NCI-H146 treated with DMSO at 0.1 percent for 48 hours (cell line): Measurements from ENCODE around the gene TMEM63B.
"Not testable (repeated sequence)": the region's sequence is repeated elsewhere in the genome, so short reads cannot be mapped to it uniquely, and the experiment has no call there.

Experiments used
- DNase-seq: peaks from one replicate; lab custom pipeline; 2025; ENCODE audit not compliant: unreplicated experiment; lab: John Stamatoyannopoulos, UW

TMEM63B gene

DNA sequence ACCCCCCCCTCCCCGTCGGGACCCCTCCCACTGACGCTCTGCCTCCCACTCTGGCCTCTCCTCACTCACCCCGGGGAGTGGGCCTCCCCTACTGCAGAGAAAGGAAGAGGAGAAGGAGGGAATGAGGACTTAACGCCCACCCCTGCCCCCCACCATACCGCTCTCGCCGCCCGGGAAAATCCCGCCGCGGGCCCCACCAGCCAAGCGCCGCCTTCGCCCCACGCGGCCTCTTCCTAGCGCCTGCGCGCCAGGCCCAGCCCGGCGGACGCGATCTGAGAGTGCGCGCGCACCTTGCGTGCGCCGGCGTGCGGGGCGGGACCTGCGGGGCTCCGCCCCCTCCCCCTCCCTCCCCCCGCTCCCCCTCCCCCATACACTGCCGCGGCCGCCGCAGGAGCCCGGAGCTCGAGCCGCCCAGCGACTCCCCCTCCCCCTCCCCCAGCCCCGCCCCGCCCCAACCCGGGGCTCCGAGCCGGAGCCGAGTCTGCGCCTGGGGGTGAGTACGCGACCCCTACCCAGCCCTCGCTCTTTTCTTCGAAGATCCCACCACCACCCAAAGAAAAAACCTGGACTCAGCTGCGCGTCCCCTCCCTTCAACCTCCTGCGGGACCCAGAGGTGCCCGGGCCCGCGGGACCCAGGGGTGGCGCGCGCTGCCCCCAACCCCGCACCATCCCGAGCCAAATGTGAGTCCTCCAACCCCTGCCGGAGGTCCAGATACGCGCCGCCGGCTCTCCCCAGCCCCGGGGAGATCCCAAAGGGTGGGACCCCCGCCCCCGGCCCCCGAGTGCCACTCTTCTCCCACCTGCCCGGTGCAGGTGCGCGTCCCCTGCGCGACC is at the start of gene TMEM63B, which contains the start of gene MRPL14:
Gene TMEM63B, plus strand, starts transcription at position 369 of the 834 bp plus-strand sequence. CDS start 7,031 bp downstream, outside the sequence.
Gene MRPL14, minus strand, starts transcription at position 267 of the 834 bp plus-strand sequence. CDS start 10,841 bp downstream, outside the sequence.
- peak; percentile 85 for DNase-seq

DNA sequence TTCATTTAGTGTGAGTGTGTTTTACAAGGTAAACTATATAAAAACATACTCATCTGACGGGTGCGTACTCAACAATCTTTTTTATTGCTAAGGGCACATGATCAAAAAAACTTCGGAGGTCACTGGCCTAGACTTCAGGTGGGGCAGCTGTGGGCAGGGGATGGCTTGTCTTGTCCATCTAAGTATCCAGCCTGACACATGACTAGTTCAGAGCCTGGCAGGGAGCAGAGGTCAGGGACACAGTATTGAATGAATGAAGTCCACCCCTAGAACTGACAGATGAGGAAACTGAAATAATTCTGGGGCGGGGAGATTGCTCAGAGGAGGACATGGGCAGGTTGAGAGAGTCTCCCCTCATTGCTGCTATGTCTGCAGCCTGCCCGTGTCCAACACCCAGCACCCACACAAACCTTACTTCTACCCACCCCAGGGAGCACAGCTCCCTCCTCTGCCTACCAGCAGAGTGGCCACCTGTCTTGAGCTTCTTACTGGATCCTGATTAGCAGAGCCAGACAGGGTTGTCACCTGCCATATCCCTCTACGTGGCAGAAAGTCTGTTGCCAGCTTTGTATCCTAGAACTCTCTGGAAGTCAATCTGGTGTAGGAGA is 49.0 kb upstream of the TMEM63B start:
- DNase-seq, result no peak

DNA sequence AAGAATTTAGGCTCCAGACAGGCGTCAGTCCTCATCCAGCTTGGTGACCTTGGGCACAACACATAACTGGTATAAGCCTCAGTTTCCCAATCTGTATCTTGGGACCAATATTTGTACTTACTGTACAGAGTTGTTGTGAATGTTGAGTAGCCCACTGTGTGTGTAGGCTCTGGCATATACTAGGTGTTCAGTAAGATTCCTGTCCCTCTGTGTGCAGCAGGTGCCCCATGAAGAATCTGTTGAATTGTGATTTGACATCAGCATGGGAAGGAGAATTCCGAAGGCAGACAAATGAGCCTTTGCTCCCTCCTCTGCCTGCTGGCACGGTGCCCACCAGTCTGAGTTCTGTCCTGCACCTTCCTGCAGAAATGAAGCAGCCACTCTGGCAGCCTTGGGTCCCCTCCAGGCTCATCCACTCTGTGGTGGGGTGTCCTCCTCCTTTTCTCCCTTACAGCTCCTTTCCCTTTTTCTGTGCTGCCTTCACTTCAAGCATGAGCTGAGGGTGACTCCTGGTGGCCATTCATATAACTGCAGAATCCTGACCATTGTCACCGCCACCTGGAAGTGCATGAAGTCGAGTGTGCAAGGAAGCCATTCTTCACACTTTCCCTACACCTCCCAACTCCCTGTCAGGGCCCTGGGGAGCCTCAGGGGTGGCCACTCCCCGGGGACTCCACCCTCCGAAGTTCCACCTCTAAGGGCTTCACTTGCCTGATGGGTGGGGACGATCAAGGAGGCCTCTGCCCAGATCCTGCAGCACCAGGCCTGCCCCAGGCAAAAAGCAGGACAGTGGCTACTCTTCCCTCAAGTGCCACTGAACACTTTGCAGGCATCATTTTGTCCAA is 48.3 kb upstream of the TMEM63B start:
- DNase-seq, result no peak

DNA sequence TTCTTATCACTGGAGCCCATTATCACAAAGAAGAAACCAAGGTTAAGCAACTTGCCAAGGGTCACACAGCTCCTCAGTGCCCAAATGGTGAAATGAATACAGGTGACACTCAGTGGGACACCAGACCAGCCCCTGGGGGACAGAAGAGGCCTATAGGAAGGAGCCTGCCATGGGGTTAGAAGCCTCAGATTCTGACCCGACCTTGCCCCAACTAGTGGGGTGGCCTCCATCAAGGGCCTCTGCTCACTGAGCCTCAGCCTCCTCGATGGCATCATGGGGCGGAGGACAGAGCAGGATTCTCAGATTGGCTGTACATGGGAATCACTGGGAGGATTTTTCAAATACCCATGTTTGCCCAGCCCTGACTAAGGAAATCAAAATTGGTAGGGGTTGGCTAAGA is 47.7 kb upstream of the TMEM63B start:
- no peak for DNase-seq

DNA sequence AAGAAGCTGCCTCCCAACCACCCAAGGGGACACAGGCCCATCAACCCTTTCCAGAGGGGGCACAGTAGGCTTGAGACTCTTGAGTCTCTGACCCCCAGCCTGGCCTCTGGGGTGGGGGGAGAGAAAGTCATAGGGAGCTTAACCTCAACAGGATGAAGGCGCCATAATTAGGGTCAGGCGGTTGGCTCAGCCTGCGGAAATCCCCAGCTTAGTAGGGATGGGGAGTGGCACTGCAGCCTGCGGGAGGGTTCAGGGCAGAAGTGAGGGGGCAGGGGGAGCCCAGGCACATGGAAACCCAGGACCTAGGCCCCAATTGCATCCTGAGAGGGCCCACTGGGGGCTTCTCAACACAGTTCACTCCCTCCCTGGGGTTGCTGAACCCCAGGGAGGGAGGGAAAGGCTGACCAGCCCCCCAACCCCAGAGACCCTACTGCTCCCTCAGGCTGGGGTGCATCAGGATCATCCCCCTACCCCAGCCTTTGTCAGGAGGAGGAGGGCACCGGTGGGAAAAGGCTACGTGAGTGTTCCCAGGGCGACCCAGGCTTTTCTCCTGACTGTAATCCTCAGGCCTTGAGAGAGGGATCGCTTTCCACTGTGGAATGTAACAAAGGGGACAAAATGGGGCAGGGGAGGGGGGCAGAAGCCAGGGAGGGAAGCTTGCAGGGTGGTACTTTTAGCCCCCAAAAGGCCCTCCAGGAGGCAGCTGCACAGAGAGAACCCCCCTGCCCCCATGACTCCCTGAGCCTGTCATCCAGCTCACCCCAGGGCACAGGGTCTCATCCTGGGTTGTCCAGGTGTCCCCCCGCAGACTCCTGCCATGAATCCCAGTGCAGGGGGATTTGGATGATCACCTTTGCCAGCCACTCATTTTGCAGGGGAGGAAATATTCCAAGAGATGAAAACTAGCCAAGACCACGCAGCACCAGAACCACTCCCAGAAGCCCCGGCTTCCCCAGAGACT is 46.5 kb upstream of the TMEM63B start:
- DNase-seq, result no peak

DNA sequence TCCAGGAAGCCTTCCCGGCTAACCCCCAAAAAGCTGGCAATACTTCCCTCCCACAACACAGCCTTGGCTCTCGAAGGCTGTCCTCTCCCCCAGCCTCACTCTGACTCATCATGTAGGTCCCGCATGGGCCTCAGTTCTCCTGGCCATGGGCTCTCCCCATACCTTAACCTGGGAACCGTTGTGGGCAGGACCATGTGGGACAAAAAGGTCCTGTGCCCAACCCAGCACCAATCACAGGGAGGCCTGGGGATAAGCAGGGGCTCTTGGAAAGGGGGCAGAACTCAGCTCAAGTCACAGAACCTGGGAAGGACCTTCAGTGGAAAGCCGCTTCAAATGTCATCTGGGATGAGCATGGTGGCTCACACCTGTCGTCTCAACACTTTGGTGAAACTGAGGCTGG is 45.6 kb upstream of the TMEM63B start:
- no peak for DNase-seq

DNA sequence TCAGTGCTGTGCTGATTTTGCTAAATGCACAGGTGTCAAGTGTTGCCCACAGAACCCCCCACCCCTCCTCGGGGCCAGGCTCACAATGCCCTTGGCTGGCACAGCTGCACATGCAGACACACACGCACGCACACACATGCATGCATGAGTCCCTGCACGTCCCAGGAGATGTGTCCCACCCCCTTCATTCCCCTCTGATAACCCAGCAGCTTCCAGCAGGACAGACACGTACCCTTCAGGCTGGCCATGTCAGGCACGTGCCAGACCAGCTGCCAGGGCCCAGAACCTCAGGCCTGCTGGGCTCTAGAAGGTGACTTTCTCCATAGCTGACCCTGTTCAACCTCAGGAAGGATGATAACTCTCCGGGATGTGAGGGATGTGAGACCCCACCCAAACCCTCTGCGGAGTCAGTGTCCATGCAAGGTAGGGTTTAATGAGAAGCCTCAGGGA is 44.5 kb upstream of the TMEM63B start:
- DNase-seq, result no peak

DNA sequence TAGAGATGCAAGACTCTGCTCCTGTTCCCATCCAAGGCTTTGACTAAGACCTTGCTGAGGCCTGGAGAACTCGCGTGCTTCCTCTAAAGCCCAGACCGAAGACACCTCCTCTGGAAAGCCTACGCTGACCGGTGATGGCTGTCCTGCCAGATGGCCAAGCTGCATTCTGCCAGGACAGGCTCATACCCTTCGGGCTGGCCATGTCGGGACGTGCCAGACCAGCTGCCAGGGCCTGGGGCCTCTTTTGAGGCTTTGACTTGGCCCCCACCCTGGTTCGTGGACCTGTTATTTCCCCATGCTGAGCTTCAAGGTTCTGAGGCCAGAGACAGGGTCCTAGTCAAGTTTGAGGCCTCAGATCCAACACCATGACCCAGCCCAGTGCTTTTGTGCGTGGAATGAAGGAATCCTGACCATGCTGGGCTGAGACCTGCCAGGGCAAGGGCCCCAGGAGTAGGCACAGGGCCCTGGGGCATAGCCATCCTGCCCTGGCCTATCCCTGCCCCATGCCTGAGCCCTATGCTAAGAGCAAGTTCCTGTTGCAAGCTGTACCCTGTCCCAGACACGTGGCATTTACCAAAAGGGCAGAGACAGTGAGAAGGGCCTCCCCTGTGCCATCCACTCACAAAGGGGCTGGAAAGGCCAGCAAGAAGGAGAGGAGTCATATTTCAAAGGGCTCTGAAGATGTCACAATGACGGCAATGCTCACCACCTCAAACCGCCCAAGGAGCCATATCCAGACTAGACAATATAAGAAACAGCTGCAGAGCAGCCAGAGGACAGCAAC is 42.9 kb upstream of the TMEM63B start:
- DNase-seq, result no peak

DNA sequence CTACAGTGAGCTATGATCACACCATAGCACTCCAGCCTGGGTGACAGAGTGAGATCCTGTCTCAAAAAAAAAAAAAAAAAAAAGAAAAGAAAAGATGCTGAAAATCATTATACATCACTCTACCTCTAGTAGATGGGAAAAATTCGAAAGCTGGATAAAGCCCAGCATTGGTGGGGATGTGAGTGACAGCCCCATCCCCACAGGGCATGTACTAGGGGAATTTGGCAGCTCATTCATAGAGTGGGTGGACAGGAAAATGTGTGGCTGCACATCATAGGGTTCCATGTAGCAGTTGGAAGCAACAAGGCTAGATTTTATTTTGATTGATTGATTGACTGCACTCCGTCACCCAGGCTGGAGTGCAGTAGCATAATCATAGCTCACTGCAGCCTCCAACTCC is 42.1 kb upstream of the TMEM63B start:
- DNase-seq, result no peak

DNA sequence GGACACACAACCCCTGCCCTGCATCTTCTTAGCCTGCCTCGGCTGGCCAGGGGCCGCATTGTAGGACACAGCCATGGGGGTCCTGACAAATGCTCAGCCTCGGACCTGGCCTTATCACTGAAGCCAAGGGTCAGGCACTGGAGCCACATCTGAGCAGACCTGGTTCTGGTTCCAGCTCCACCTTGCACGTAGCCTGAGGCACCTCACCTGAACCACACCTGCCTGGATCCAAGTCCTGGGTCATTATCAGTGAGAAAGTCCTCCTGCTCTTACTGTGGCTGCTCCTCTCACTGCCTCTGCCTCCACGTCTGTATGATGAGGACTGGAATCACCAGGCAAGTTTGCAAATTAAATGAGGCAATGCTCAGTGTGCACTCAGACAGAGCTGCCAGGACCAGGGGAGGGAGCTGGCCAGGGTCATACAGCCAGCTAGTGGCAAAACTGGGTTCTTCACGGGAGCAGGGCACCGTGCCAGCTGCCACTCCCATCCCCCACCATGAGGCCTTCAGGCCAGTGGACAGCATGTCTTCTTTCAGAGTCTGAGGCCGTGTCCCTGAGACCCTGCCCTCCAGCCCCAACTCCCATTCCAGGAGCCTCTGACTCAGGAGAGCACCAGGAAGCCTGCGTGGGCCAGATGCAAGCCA is 40.3 kb upstream of the TMEM63B start:
- DNase-seq, result no peak

DNA sequence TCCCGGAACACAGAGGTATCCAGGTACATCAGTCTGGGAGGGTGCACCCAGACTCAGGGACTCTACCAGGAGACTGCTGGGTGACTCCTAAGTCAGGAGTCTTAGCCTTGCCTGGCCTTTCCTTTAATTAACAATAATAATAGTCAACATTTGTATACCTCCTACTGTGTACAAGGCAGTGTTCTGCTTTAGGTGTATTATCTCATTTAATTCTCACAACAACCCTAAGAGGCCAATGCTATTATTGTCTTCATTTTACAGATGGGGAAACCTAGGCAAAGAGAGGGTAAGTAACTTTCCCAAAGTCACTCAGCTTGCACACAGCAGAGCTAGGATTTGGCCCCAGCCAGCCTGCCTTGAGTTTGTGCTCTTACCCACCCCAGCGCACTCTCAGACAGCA is 39.7 kb upstream of the TMEM63B start:
- no peak for DNase-seq

DNA sequence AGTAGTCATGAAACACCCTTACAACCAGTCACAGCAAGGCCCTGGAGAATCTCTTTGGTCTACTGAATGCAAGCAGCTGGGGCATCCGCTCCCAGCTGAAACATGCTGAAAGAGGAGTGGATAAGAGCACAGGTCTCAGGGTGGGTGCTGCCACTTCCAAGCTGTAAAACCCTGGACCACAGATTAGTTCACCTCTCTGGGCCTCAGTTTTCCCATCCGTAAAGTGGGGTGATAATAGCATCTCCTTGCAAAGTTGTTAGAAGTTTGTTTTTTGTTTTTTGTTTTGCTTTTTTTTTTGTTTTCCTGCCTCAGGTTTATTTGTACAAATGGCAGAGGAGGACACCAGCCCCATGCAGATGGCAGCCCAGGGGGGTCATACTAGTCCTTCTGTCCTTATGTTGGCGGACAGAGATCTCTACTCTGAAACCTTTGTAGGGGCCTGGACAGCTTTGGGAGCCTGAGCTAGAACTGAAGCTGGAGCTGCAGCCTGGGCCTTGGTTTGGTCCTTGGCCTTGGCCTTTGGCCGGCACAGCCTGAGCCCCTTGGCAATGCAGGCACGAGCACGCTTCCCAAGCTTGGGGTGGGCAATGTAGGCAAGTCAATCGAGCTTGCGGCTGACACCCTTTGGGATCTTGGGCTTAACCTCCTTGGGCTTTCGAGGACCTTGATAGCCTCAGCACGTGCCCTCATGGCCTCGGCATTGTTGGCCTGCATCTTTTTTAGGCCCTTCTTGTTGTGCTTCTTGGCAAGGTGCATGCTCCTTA is 38.3 kb upstream of the TMEM63B start:
- DNase-seq, result no peak

DNA sequence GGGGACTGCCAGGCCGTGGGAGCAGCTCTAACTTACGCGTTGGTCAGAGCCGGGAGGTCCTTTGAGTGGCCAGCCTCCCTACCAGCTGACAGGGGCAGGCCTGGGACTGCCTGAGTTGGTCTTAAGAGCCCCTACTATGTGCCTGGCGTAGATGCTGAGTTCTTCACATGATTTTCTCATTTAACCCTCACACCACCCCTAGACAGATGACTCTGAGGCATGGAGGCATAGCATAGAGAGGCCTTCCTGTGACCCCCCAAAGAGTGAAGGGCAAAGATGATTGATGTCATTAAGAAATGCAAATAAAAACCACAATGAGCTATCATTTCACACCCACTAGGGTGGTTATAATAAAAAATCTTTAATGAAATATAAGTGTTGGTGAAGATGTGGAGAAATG is 36.9 kb upstream of the TMEM63B start:
- no peak for DNase-seq

DNA sequence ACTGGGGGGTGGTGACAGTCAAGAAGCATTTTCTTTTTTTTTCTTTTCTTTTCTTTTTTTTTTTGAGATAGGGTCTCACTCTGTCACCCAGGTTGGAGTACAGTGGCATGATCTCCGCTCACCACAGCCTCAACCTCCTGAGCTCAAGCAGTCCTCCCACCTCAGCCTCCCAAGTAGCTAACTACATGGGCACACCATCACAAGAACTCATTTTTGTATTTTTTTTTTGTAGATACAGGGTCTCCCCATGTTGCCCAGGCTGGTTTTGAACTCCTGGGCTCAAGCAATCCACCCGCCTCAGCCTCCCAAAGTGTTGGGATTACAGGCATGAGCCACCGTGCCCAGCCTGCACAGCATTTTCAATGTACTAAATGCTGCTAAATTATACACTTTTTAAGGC is 36.0 kb upstream of the TMEM63B start:
- DNase-seq, result not testable (repeated sequence)

DNA sequence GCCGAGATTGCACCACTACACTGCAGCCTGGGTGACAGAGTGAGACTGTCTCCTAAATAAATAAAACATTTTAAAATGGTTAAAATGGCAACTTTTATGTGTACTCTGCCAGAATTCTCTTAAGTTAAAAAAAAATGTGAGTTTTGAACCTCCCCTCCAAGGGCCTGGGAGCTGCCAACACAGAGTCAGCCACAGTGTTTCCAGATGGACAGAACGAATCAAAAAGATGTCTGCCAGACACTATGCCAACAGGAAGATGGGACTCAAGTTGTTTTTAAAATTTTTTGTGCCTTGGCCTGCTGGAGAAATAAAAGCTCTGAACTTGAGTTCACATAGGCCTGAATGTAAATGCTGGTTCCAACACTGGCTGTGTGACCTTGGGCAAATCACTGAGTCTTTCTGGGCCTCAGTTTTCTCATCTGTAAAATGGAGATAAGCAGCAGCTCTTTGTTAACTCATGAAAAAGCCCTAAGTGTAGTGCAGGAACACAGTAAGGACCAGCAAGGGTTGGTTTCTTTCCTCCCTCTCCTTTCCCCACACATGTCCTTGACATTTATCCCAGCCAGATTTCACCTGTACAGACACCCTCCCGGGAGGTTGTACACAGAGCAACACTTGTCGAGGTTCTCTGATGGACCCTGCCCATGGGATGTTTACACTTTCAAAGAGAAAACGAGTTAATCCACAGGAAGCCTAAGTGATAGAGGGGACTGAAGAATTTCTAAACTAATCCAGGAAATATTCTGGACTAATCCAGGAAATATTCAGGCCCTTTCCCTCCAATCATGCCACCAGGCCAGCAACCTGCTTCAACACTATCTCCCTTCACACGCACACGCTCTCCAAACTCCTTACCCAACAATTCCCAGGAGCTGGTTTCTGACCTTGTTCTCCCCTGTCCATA is 35.1 kb upstream of the TMEM63B start:
- DNase-seq, result no peak

DNA sequence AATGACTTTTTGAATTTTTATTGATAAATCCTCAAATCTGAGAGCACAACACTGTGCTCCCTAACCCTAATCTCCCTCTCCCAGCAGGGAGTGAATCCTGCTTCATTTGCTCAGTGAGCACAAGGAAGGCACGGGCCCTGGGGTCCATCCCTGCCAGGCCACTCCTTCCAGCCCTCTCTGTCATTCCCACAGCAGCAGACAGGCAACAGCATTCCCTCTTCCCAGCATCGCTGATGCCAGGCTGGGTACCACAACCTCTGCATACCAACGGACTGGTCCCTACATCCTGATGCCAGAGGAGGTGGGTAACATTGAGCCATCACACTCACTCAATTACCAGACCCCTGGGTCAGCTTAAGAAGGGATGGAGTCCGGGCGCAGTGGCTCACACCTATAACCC is 34.3 kb upstream of the TMEM63B start:
- DNase-seq, result no peak

DNA sequence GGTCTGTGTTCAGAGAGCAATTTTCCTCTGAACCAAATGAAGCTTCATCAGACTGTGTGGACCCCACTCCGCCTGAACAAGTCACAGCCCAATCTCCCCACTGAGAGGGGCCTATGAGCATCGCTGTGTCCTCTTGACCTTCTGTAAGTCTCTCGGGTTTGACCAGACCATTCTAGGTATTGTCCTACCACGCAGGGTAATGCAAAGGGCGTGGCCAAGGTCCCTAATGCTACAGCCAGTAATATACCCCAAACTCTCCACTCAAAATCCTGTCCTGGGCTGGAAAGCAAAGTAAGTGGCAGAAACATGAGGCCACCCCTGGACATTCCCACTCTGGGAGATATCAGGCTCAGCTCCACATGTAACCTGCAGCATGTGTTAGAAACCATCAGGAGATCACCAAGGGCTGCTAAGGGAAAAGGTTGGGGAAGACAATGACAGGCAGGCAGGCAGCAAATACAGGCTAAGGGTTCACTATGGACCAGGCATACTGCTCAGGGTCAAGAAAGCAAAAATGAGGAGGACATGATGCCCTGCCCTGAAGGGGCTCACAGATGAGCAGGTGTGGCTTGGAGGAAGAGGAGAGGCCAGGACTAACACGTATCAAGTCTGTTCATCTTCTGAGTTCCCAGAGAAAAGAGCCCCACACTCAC is 33.5 kb upstream of the TMEM63B start:
- no peak for DNase-seq
